HL-60 (cell line): ENCODE measurements around the gene GALNT17.

Experiments used
- CTCF ChIP-seq: IDR thresholded peaks from one replicate; pipeline ENCODE4 v1.5.1; 2011; ENCODE audit warnings: low read length, control low read depth, inconsistent platforms; ENCODE audit not compliant: insufficient read depth
- GABPA ChIP-seq: IDR thresholded peaks from 2 replicates; pipeline ENCODE4 v1.6.1; 2012; ENCODE audit warnings: low read depth
- POLR2AphosphoS5 ChIP-seq: IDR thresholded peaks from 2 replicates; pipeline ENCODE4 v1.6.1; 2012; ENCODE audit warnings: low read depth

- TF ChIP-seq GABPA (no peak), CTCF (no peak), POLR2AphosphoS5 (no peak)
These were observed 61.3 kb downstream of the GALNT17 start for GRCh38 chr7:71193099-71193810.
